KMS-11 (cell line): ENCODE measurements around the gene NOL4L.

Experiments used
- H2AFZ ChIP-seq: fragments of 200-600 bp; sonication (generic); 2 replicates; pipeline ENCODE4 v1.6.1; 2016; ENCODE audit warnings: antibody characterized with exemption, mixed run types, low read depth
- H3K27ac ChIP-seq: fragments of 200-600 bp; sonication (generic); 2 replicates; pipeline ENCODE4 v1.6.1; 2016; ENCODE audit warnings: mild to moderate bottlenecking, mixed run types
- H3K27me3 ChIP-seq: fragments of 200-600 bp; sonication (generic); 2 replicates; pipeline ENCODE4 v1.6.1; 2017; ENCODE audit warnings: mild to moderate bottlenecking, low read depth, mixed run types, moderate library complexity; ENCODE audit not compliant: insufficient read depth
- H3K36me3 ChIP-seq: fragments of 200-600 bp; sonication (generic); 2 replicates; pipeline ENCODE4 v1.6.1; 2017; ENCODE audit warnings: mild to moderate bottlenecking, mixed run types; ENCODE audit not compliant: insufficient read depth
- H3K4me1 ChIP-seq: fragments of 200-600 bp; sonication (generic); 2 replicates; pipeline ENCODE4 v1.6.1; 2016; ENCODE audit warnings: mild to moderate bottlenecking, low read depth, mixed run types; ENCODE audit not compliant: poor library complexity, severe bottlenecking
- H3K4me2 ChIP-seq: fragments of 200-600 bp; sonication (generic); 2 replicates; pipeline ENCODE4 v1.7.0; 2016; ENCODE audit warnings: mild to moderate bottlenecking, mixed run types
- H3K4me3 ChIP-seq: fragments of 200-600 bp; sonication (generic); IDR thresholded peaks from 2 replicates; pipeline ENCODE4 v1.6.1; 2017; ENCODE audit warnings: low read depth, low read length, mixed read lengths; ENCODE audit not compliant: insufficient read depth
- H3K79me2 ChIP-seq: fragments of 200-600 bp; sonication (generic); 2 replicates; pipeline ENCODE4 v1.6.1; 2016; ENCODE audit warnings: low read depth, mixed run types; ENCODE audit not compliant: insufficient read depth
- H3K9ac ChIP-seq: fragments of 200-600 bp; sonication (generic); 2 replicates; pipeline ENCODE4 v1.6.1; 2016; ENCODE audit warnings: mild to moderate bottlenecking, mixed run types
- H4K20me1 ChIP-seq: fragments of 200-600 bp; sonication (generic); 2 replicates; pipeline ENCODE4 v1.6.1; 2016; ENCODE audit warnings: mild to moderate bottlenecking, mixed run types; ENCODE audit not compliant: insufficient read depth
- TF ChIP-seq, protein P1 (sequence below): fragments of 200-600 bp; sonication (generic); conservative IDR thresholded peaks from 2 replicates; pipeline ENCODE4 v1.6.1; 2017; ENCODE audit warnings: low read depth, mild to moderate bottlenecking, antibody characterized with exemption, low read length, moderate library complexity, mixed read lengths

NOL4L gene

DNA sequence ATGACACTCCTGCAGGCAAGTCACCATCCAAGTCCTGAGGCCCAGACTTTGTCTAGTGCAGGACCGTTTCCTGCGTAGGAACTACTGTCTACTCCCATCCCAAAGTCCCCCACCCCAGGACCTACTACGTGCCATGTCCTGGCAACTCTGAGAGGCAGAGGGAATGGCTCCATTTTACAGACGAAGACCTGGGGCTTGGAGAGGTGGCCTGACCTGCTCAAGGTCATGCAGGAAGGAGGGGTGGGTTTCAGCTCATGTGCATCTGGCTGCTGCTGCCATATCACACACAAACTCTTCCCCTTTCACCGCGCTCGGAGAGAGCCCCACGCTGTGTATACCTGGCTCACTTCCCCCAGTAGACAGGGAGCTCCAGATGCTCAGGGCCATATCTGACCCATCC, 1.2 kb upstream of the NOL4L start:
- Histone ChIP-seq H3K4me3 (no peak overlapping the region), H3K27me3 (peaks cover 34% of the 10 kb centered on the region), H3K79me2 (no peaks in the 10 kb centered on the region), H4K20me1 (no peaks in the 10 kb centered on the region), H3K9ac (no peak overlapping the region), H3K27ac (no peak overlapping the region), H3K36me3 (no peaks in the 10 kb centered on the region), H3K4me1 (peaks cover 22% of the 10 kb centered on the region), H3K4me2 (no peak overlapping the region), H2AFZ (no peak overlapping the region)
- TF ChIP-seq, protein P1, sequence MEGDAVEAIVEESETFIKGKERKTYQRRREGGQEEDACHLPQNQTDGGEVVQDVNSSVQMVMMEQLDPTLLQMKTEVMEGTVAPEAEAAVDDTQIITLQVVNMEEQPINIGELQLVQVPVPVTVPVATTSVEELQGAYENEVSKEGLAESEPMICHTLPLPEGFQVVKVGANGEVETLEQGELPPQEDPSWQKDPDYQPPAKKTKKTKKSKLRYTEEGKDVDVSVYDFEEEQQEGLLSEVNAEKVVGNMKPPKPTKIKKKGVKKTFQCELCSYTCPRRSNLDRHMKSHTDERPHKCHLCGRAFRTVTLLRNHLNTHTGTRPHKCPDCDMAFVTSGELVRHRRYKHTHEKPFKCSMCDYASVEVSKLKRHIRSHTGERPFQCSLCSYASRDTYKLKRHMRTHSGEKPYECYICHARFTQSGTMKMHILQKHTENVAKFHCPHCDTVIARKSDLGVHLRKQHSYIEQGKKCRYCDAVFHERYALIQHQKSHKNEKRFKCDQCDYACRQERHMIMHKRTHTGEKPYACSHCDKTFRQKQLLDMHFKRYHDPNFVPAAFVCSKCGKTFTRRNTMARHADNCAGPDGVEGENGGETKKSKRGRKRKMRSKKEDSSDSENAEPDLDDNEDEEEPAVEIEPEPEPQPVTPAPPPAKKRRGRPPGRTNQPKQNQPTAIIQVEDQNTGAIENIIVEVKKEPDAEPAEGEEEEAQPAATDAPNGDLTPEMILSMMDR, result no peak

DNA sequence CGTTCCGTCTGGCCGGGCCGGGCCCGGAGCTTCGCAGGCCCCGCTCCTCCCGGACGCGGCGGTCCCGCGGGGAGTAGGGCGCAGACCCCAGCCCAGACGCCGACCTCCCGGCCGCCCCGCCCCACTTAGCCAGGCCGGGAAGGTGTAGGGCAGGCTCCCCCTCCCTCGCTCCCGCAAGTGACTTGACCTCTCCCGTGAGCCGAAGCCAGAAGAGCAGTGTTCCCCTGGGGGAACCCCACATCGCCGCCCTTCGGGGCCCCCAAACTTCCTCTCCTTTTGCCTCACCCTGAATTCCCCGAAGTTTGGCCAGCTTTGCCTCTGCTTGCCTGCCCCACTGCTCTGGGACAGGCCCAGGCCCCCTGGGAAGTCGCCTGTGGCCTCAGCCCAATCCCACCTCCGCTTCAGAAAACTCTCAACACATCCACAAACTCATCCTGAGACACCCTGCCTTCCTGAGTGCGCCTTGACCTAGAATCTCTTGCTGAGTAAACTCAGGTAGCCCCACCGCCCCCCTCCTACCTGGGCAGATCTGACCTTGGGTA, 524 bp upstream of the NOL4L start:
- Histone ChIP-seq H3K27me3 (peaks cover 34% of the 10 kb centered on the region), H3K27ac (no peak overlapping the region), H3K79me2 (no peaks in the 10 kb centered on the region), H3K4me1 (peaks cover 24% of the 10 kb centered on the region), H3K36me3 (no peaks in the 10 kb centered on the region), H4K20me1 (no peaks in the 10 kb centered on the region), H2AFZ (peak overlapping the region; percentile 57), H3K4me2 (peak overlapping the region; percentile 31; the same call in 1 of the 2 replicates), H3K9ac (no peak overlapping the region), H3K4me3 (no peak overlapping the region)
- TF ChIP-seq, protein P1, result no peak

DNA sequence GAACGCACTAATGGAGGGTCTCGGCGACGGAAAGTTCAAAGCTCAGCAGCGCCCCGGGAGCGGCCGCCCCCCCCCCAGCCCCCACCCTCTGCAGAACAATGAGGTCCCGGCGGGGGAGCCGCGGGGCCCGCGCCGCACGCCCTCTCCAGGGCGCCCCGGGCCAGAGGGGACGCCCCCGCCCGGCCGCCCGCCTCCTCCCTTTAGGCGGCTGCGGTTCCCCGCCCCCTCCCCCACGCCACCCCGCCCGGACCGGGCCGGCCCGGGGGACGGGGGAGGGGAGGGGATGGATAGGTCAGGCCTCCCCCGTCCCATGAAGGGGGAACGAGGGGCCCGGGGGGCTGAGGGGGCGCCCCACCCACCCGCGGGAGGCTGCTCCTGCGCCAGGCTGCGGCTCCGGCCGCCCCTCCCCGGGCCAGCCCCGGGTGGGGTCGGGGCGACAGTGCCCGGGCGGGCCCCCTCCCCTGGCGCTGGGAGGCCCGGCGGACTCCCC, 1.5 kb downstream of the NOL4L start:
- Histone ChIP-seq H3K4me2 (no peak overlapping the region), H3K4me3 (no peak overlapping the region), H4K20me1 (no peaks in the 10 kb centered on the region), H3K9ac (no peak overlapping the region; the same call in 1 of the 2 replicates), H2AFZ (no peak overlapping the region), H3K4me1 (peaks cover 24% of the 10 kb centered on the region), H3K27me3 (peaks cover 31% of the 10 kb centered on the region), H3K36me3 (no peaks in the 10 kb centered on the region), H3K79me2 (no peaks in the 10 kb centered on the region), H3K27ac (no peak overlapping the region)
- TF ChIP-seq, protein P1, result no peak

DNA sequence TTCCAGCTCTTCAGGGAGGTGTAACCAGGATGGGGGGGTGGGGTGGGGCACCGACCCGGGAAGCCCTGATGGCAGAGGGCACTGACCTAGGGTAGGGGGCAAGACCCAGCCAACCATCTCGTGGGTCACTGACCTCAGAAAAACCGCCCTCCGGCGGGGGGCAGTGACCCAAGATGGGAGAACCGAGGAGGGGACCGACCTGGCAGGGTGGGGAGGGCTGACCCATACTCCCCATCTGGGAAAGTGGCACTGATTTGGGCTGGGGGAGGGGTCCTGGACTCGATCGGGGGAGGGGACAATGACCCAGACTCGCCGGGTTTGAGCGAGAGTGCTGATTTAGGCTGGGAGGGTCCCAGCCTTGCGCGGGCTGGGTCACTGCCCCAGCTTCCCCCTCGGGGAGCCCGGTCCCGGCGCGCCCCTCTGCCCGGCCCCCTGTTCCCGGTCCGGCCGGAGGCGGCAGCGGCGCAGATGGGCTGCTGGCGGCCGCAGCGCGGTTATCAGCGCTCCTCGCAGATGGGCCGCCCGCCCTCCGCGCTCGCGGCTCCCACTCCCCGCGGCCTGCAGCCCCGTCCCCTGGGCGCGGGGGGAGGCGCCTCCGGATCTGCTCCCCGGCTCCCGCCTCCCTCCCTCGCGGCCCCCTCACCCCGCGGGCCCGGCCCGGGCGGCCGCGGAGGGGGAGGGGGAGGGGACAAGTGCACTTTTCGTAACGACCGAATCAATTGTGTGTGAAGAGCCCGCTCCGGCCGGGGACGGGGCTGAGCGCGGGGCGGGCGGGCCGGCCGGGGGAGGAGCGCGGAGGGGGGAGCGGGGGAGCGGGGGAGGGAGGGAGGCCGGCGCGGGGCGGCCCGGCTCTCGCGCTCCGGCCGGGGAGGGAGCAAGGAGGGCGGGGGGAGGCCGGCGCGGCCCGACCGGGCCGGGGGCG, 2.2 kb downstream of the NOL4L start:
- no peaks in the 10 kb centered on the region for H4K20me1 ChIP-seq
- H3K79me2 ChIP-seq, result no peaks in the 10 kb centered on the region
- peaks cover 24% of the 10 kb centered on the region for H3K4me1 ChIP-seq
- 0 out of 2 replicates have a peak overlapping the region, but pooled peaks have one; percentile 22 for H3K27ac ChIP-seq
- H3K4me3 ChIP-seq, result no peak overlapping the region
- TF ChIP-seq, protein P1, result no peak
- H3K27me3 ChIP-seq, result peaks cover 26% of the 10 kb centered on the region
- no peaks in the 10 kb centered on the region for H3K36me3 ChIP-seq
- H2AFZ ChIP-seq, result peak overlapping the region; percentile 69
- H3K9ac ChIP-seq, result peak overlapping the region; percentile 35; the same call in 1 of the 2 replicates
- peak overlapping the region; percentile 51; the same call in 1 of the 2 replicates for H3K4me2 ChIP-seq
